ENCODE results near the gene ENOX2.
A peak's percentile ranks its signal among the peaks of the same experiment; 100 is the strongest.

ENOX2 gene

GRCh38 chrX:130625386-130625785, 277.6 kb downstream of the ENOX2 start:
- TF ChIP-seq CTCF (IDR thresholded peaks at IDR 0.05; ENCODE audit: unreplicated experiment in 3 of 3): no peak
- Mint-ChIP-seq H3K27me3 (ENCODE audit: low read depth) (no peaks in the 10 kb centered on the region), H3K9me3 (no peaks in the 10 kb centered on the region), H3K4me3 (no peak overlapping the region), H3K27ac (peak overlapping the region; percentile 71 to 85 (median 74)), H3K4me1 (peaks cover 27% of the 10 kb centered on the region), H3K36me3 (ENCODE audit: low read depth) (peaks cover 6% of the 10 kb centered on the region)

GRCh38 chrX:130623518-130623917, 279.5 kb downstream of the ENOX2 start:
- Mint-ChIP-seq H3K9me3 (no peaks in the 10 kb centered on the region), H3K27me3 (ENCODE audit: low read depth) (no peaks in the 10 kb centered on the region), H3K27ac (peak overlapping the region in 2 of 3 experiments; percentile 37 to 85), H3K4me1 (peaks cover 15% of the 10 kb centered on the region), H3K4me3 (no peak overlapping the region), H3K36me3 (ENCODE audit: low read depth) (peaks cover 6% of the 10 kb centered on the region)
- no peak for TF ChIP-seq CTCF (IDR thresholded peaks at IDR 0.05; ENCODE audit: unreplicated experiment in 3 of 3)

GRCh38 chrX:130615941-130616340, 287.1 kb downstream of the ENOX2 start:
- Mint-ChIP-seq H3K9me3 (no peaks in the 10 kb centered on the region), H3K27ac (no peak overlapping the region), H3K4me3 (no peak overlapping the region), H3K36me3 (ENCODE audit: low read depth) (no peaks in the 10 kb centered on the region), H3K4me1 (no peaks in the 10 kb centered on the region), H3K27me3 (ENCODE audit: low read depth) (no peaks in the 10 kb centered on the region)
- TF ChIP-seq CTCF (IDR thresholded peaks at IDR 0.05; ENCODE audit: unreplicated experiment in 3 of 3): no peak

- Mint-ChIP-seq H3K4me3 (no peak overlapping the region), H3K36me3 (ENCODE audit: low read depth) (no peaks in the 10 kb centered on the region), H3K27ac (peak overlapping the region in 2 of 3 experiments; percentile 11 to 44), H3K27me3 (ENCODE audit: low read depth) (no peaks in the 10 kb centered on the region), H3K4me1 (peaks cover 33% of the 10 kb centered on the region), H3K9me3 (no peaks in the 10 kb centered on the region)
- no peak for TF ChIP-seq CTCF (IDR thresholded peaks at IDR 0.05; ENCODE audit: unreplicated experiment in 3 of 3)
These were observed 295.6 kb downstream of the ENOX2 start for GRCh38 chrX:130607431-130607830.

GRCh38 chrX:130606425-130606824, 296.6 kb downstream of the ENOX2 start:
- Mint-ChIP-seq H3K9me3 (no peaks in the 10 kb centered on the region), H3K27ac (peak overlapping the region in 1 of 3 experiments; percentile 19), H3K4me3 (no peak overlapping the region), H3K36me3 (ENCODE audit: low read depth) (no peaks in the 10 kb centered on the region), H3K4me1 (peaks cover 33% of the 10 kb centered on the region), H3K27me3 (ENCODE audit: low read depth) (no peaks in the 10 kb centered on the region)
- no peak for TF ChIP-seq CTCF (IDR thresholded peaks at IDR 0.05; ENCODE audit: unreplicated experiment in 3 of 3)

GRCh38 chrX:130604882-130605281, 298.1 kb downstream of the ENOX2 start:
- no peaks in the 10 kb centered on the region for H3K36me3 Mint-ChIP-seq (ENCODE audit: low read depth)
- no peak overlapping the region for H3K27ac Mint-ChIP-seq
- H3K4me1 Mint-ChIP-seq: peaks cover 33% of the 10 kb centered on the region
- no peak for TF ChIP-seq CTCF (IDR thresholded peaks at IDR 0.05; ENCODE audit: unreplicated experiment in 3 of 3)
- H3K4me3 Mint-ChIP-seq: no peak overlapping the region
- no peaks in the 10 kb centered on the region for H3K27me3 Mint-ChIP-seq (ENCODE audit: low read depth)
- no peaks in the 10 kb centered on the region for H3K9me3 Mint-ChIP-seq
